ENCODE measurements around the gene CACNG3.

- TF ChIP-seq EP300 (conservative IDR thresholded peaks at IDR 0.05; ENCODE audit: poor library complexity, severe bottlenecking) (no peak), CTCF (IDR thresholded peaks at IDR 0.05; ENCODE audit: poor library complexity, severe bottlenecking) (no peak), REST (IDR thresholded peaks at IDR 0.05; ENCODE audit: borderline replicate concordance) (no peak), POLR2AphosphoS5 (IDR thresholded peaks at IDR 0.05) (no peak), EZH2 (IDR thresholded peaks at IDR 0.05; ENCODE audit: borderline replicate concordance, insufficient read depth, low read length, poor library complexity, severe bottlenecking) (no peak), MXI1 (conservative IDR thresholded peaks at IDR 0.05; ENCODE audit: poor library complexity, severe bottlenecking) (no peak), RAD21 (conservative IDR thresholded peaks at IDR 0.05) (no peak), TAF1 (IDR thresholded peaks at IDR 0.05; ENCODE audit: low read depth) (no peak), SMC3 (conservative IDR thresholded peaks at IDR 0.05; ENCODE audit: poor library complexity) (no peak)
Measured at GRCh38 chr16:24302636-24303035, 46.5 kb downstream of the CACNG3 start.

All from neural cell (in vitro differentiated cells).